B cell (primary cell): ENCODE measurements around the gene OTOF. TPM values are rescaled to one million over a fixed set of nuclear protein-coding genes. Genes with fewer than 3 reads are reported as not detected.

Experiments
- ATAC-seq: fragments of 200-7000 bp; cut with Tn5 transposase; one replicate; pipeline ENCODE4 v1.10.0; 2021; ENCODE audit warnings: low read depth, mild to moderate bottlenecking, moderate number of reproducible peaks, moderate library complexity
- CTCF ChIA-PET: fragments of 350-600 bp; sonication (Branson Sonifier 250); formaldehyde crosslinking; loops from one replicate; lab custom pipeline; 2021; ENCODE audit warnings: antibody characterized with exemption, inconsistent platforms; lab: Charles Lee
- POLR2A ChIA-PET: fragments of 350-600 bp; sonication (Branson Sonifier 250); formaldehyde crosslinking; loops from one replicate; lab custom pipeline; 2021; ENCODE audit warnings: antibody characterized with exemption; lab: Charles Lee
- DNase-seq: peaks from one replicate; pipeline ENCODE4 v3.0.0; 2013
- H2AFZ ChIP-seq: 2 replicates; pipeline ENCODE4 v1.6.1; 2012; ENCODE audit warnings: mild to moderate bottlenecking, low read depth, low read length; ENCODE audit not compliant: insufficient read depth, poor library complexity, severe bottlenecking
- H3K27ac ChIP-seq, 2 donors: 1 replicate in 1 of 2; 2 replicates in 1 of 2; pipeline ENCODE4 v1.5.1; 2012 to 2013; ENCODE audit warnings: low read length in 2 of 2, mild to moderate bottlenecking in 2 of 2, moderate library complexity in 1 of 2
- H3K27me3 ChIP-seq, 4 experiments: fragments of 200-600 bp in 1 of 4; sonication (generic) in 1 of 4; replicated peaks in 1 of 4; 1 replicate in 2 of 4; 2 replicates in 2 of 4; pipeline versions ENCODE4 v1.6.1 to v1.7.0; 2013 to 2016; ENCODE audit warnings: low read length in 3 of 4, mild to moderate bottlenecking in 2 of 4, mixed read lengths in 1 of 4, moderate library complexity in 1 of 4; ENCODE audit not compliant: insufficient read depth in 4 of 4, control insufficient read depth in 3 of 4; ENCODE audit errors: control extremely low read depth in 1 of 4
- H3K36me3 ChIP-seq, 2 experiments: replicated peaks in 1 of 2; 1 replicate in 1 of 2; 2 replicates in 1 of 2; pipeline versions ENCODE4 v1.6.1 to v1.7.1; 2013; ENCODE audit warnings: low read length in 1 of 2; ENCODE audit not compliant: insufficient read depth in 2 of 2, control insufficient read depth in 1 of 2; ENCODE audit errors: control extremely low read depth in 1 of 2, extremely low read depth in 1 of 2
- H3K4me1 ChIP-seq, 2 donors: fragments of 200-600 bp in 1 of 2; sonication (generic) in 1 of 2; 1 replicate in 1 of 2; 2 replicates in 1 of 2; pipeline versions ENCODE4 v1.5.1 to v1.6.1; 2013 to 2017; ENCODE audit warnings: low read length in 2 of 2; ENCODE audit not compliant: control insufficient read depth in 2 of 2, insufficient read depth in 2 of 2
- H3K4me2 ChIP-seq: replicated peaks from 2 replicates; pipeline ENCODE3; 2012; ENCODE audit warnings: mild to moderate bottlenecking, low read depth, low read length; ENCODE audit not compliant: poor library complexity, severe bottlenecking
- H3K4me3 ChIP-seq, 5 experiments: fragments of 200-600 bp in 1 of 5; sonication (generic) in 1 of 5; 1 replicate in 3 of 5; 2 replicates in 2 of 5; pipeline versions ENCODE4 v1.5.1 to v1.7.0; 2011 to 2016; ENCODE audit warnings: low read length in 4 of 5, mild to moderate bottlenecking in 4 of 5, low read depth in 2 of 5, control low read depth in 1 of 5, moderate library complexity in 1 of 5; ENCODE audit not compliant: insufficient read depth in 1 of 5; ENCODE audit errors: control extremely low read depth in 1 of 5, extremely low read depth in 1 of 5
- H3K79me2 ChIP-seq: fragments of 200-600 bp; sonication (generic); one replicate; pipeline ENCODE4 v1.6.0; 2016; ENCODE audit warnings: low read length; ENCODE audit not compliant: control insufficient read depth, insufficient read depth
- H3K9ac ChIP-seq: fragments of 200-600 bp; sonication (generic); 2 replicates; pipeline ENCODE4 v1.6.1; 2017; ENCODE audit warnings: mild to moderate bottlenecking, low read length, moderate library complexity
- H3K9me3 ChIP-seq, 3 donors: one replicate each; pipeline versions ENCODE4 v1.6.1 to v1.7.1; 2013; ENCODE audit warnings: low read length in 2 of 3; ENCODE audit not compliant: control insufficient read depth in 2 of 3, insufficient read depth in 1 of 3; ENCODE audit errors: control extremely low read depth in 1 of 3
- H4K20me1 ChIP-seq: 2 replicates; pipeline ENCODE4 v1.6.0; 2012; ENCODE audit warnings: mild to moderate bottlenecking, low read length; ENCODE audit not compliant: insufficient read depth, control insufficient read depth, poor library complexity, severe bottlenecking
- H3K27ac Mint-ChIP-seq: one replicate; pipeline ENCODE4 v1.8.0; 2021; ENCODE audit warnings: mixed read lengths
- H3K27me3 Mint-ChIP-seq: one replicate; pipeline ENCODE4 v1.8.0; 2021; ENCODE audit warnings: mixed read lengths
- H3K4me1 Mint-ChIP-seq: one replicate; pipeline ENCODE4 v1.8.0; 2021; ENCODE audit warnings: mixed read lengths
- H3K4me3 Mint-ChIP-seq: one replicate; pipeline ENCODE4 v1.8.0; 2021; ENCODE audit warnings: mixed read lengths
- H3K9me3 Mint-ChIP-seq: one replicate; pipeline ENCODE4 v1.8.0; 2022; ENCODE audit warnings: mixed read lengths; ENCODE audit not compliant: insufficient read depth
- EZH2 ChIP-seq: IDR thresholded peaks from 2 replicates; pipeline ENCODE4 v1.6.1; 2012; ENCODE audit warnings: borderline replicate concordance, low read depth, mild to moderate bottlenecking, moderate library complexity, low read length; ENCODE audit not compliant: insufficient read depth, poor library complexity, severe bottlenecking
- WGBS: methylation state at CpG from one replicate; pipeline ENCODE4 v1.1.5; 2013; ENCODE audit warnings: missing lambda C conversion rate; ENCODE audit not compliant: insufficient coverage; 5-methylcytosine and 5-hydroxymethylcytosine counted together
- intact Hi-C: fragments of 100-400 bp; cut with micrococcal nuclease; formaldehyde crosslinking; loops from one replicate; pipeline ENCODE4 v1.10.0; 2022
- polyA plus RNA-seq: library from polyadenylated mRNA; depleted of rRNA; stranded (reverse); fragments of >200 nt; gene quantifications from 2 replicates; pipeline ENCODE4 v1.2.3, GENCODE V29; 2012
- total RNA-seq, 2 donors: library from RNA; stranded (reverse); fragments of 120-200 nt in 1 of 2; gene quantifications; 1 replicate in 1 of 2; 2 replicates in 1 of 2; pipeline versions ENCODE4 v1.2.3 to v1.2.4, GENCODE V29; 2013 to 2022
- TF ChIP-seq, protein P1 (sequence below): fragments of 200-600 bp; IDR thresholded peaks from one replicate; pipeline ENCODE4 v1.8.0; 2022; ENCODE audit warnings: antibody characterized with exemption, mild to moderate bottlenecking

The OTOF gene
- total and polyA plus RNA-seq, 2 donors (not counting 1 experiment from before 2014, with no cell fraction given), result not detected

GRCh38 chr2:26515771-26516170, 37.8 kb upstream of the OTOF start:
- no peak overlapping the region for H2AFZ ChIP-seq
- no peak overlapping the region for H3K4me2 ChIP-seq
- ChIA-PET CTCF (no interaction called here), POLR2A (no interaction called here)
- DNase-seq (no peak), ATAC-seq (no peak)
- no peak overlapping the region for H3K4me3 ChIP-seq
- H3K36me3 ChIP-seq, result no peaks in the 10 kb centered on the region
- H3K4me1 Mint-ChIP-seq, result no peaks in the 10 kb centered on the region
- no peaks in the 10 kb centered on the region for H3K4me1 ChIP-seq
- no peak overlapping the region for H3K27ac Mint-ChIP-seq
- intact Hi-C loops, result no loop called here
- H4K20me1 ChIP-seq, result no peaks in the 10 kb centered on the region
- 91% methylated on average over 4 of the region's 5 CpGs for WGBS
- no peak for TF ChIP-seq EZH2
- TF ChIP-seq, protein P1, sequence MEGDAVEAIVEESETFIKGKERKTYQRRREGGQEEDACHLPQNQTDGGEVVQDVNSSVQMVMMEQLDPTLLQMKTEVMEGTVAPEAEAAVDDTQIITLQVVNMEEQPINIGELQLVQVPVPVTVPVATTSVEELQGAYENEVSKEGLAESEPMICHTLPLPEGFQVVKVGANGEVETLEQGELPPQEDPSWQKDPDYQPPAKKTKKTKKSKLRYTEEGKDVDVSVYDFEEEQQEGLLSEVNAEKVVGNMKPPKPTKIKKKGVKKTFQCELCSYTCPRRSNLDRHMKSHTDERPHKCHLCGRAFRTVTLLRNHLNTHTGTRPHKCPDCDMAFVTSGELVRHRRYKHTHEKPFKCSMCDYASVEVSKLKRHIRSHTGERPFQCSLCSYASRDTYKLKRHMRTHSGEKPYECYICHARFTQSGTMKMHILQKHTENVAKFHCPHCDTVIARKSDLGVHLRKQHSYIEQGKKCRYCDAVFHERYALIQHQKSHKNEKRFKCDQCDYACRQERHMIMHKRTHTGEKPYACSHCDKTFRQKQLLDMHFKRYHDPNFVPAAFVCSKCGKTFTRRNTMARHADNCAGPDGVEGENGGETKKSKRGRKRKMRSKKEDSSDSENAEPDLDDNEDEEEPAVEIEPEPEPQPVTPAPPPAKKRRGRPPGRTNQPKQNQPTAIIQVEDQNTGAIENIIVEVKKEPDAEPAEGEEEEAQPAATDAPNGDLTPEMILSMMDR, result no peak
- no peaks in the 10 kb centered on the region for H3K9me3 Mint-ChIP-seq
- H3K79me2 ChIP-seq, result no peaks in the 10 kb centered on the region
- no peak overlapping the region for H3K27ac ChIP-seq
- no peak overlapping the region for H3K9ac ChIP-seq
- no peak overlapping the region for H3K4me3 Mint-ChIP-seq
- no peaks in the 10 kb centered on the region for H3K9me3 ChIP-seq
- H3K27me3 Mint-ChIP-seq, result peaks cover 6% of the 10 kb centered on the region
- no peaks in the 10 kb centered on the region for H3K27me3 ChIP-seq

GRCh38 chr2:26514045-26514444, 36.1 kb upstream of the OTOF start:
- H3K4me3 Mint-ChIP-seq, result no peak overlapping the region
- Histone ChIP-seq H3K36me3 (no peaks in the 10 kb centered on the region), H3K4me1 (no peaks in the 10 kb centered on the region), H4K20me1 (no peaks in the 10 kb centered on the region), H2AFZ (no peak overlapping the region), H3K9ac (no peak overlapping the region), H3K4me3 (no peak overlapping the region), H3K27me3 (no peaks in the 10 kb centered on the region), H3K27ac (no peak overlapping the region), H3K4me2 (no peak overlapping the region), H3K9me3 (no peaks in the 10 kb centered on the region), H3K79me2 (no peaks in the 10 kb centered on the region)
- no peaks in the 10 kb centered on the region for H3K9me3 Mint-ChIP-seq
- H3K4me1 Mint-ChIP-seq, result no peaks in the 10 kb centered on the region
- ChIA-PET POLR2A (no interaction called here), CTCF (no interaction called here)
- TF ChIP-seq EZH2, result no peak
- TF ChIP-seq, protein P1, result no peak
- no peak overlapping the region for H3K27ac Mint-ChIP-seq
- no peaks in the 10 kb centered on the region for H3K27me3 Mint-ChIP-seq
- intact Hi-C loops, result no loop called here
- DNase-seq (no peak), ATAC-seq (no peak)
- WGBS, result 88% methylated on average over 7 of the region's 7 CpGs
